Calu3 (cell line): ENCODE measurements around the gene POLDIP3. TPM values are rescaled to one million over a fixed set of nuclear protein-coding genes. Genes with fewer than 3 reads are reported as not detected.

Experiments
- BruUV-seq: library from RNA; stranded (reverse); fragments of 400-500 nt; replicated peaks from 2 replicates; lab custom pipeline; 2021; lab: Mats Ljungman, UMichigan
- CTCF ChIA-PET: fragments of 300-600 bp; sonication (Branson Sonifier 250); formaldehyde crosslinking; loops from one replicate; lab custom pipeline; 2022; ENCODE audit warnings: antibody characterized with exemption; lab: Charles Lee
- DNase-seq: peaks from one replicate; pipeline ENCODE4 v3.0.0; 2022
- H3K27ac Mint-ChIP-seq: one replicate; pipeline ENCODE4 v1.8.0; 2022; ENCODE audit warnings: mixed read lengths; ENCODE audit not compliant: unreplicated experiment
- H3K27me3 Mint-ChIP-seq: one replicate; pipeline ENCODE4 v1.8.0; 2022; ENCODE audit warnings: mixed read lengths; ENCODE audit not compliant: unreplicated experiment
- H3K36me3 Mint-ChIP-seq: one replicate; pipeline ENCODE4 v1.8.0; 2022; ENCODE audit warnings: mild to moderate bottlenecking, moderate library complexity, mixed read lengths; ENCODE audit not compliant: insufficient read depth, unreplicated experiment
- H3K4me1 Mint-ChIP-seq: one replicate; pipeline ENCODE4 v1.8.0; 2022; ENCODE audit warnings: mild to moderate bottlenecking, low read depth, mixed read lengths; ENCODE audit not compliant: unreplicated experiment
- H3K4me3 Mint-ChIP-seq: one replicate; pipeline ENCODE4 v1.8.0; 2022; ENCODE audit warnings: mild to moderate bottlenecking, low read depth, moderate library complexity, mixed read lengths; ENCODE audit not compliant: unreplicated experiment
- H3K9me3 Mint-ChIP-seq: one replicate; pipeline ENCODE4 v1.8.0; 2022; ENCODE audit warnings: low read depth, mixed read lengths; ENCODE audit not compliant: unreplicated experiment
- intact Hi-C: fragments of 100-400 bp; cut with micrococcal nuclease; formaldehyde crosslinking; loops from one replicate; pipeline ENCODE4 v1.10.0; 2022; ENCODE audit not compliant: unreplicated experiment
- total RNA-seq: library from RNA; stranded (reverse); gene quantifications from 2 replicates; pipeline ENCODE4 v1.2.3, GENCODE V29; 2022
- TF ChIP-seq, protein P1 (sequence below): fragments of 200-600 bp; IDR thresholded peaks from one replicate; pipeline ENCODE4 v1.8.0; 2022; ENCODE audit warnings: antibody characterized with exemption; ENCODE audit not compliant: unreplicated experiment

POLDIP3 gene
- total RNA-seq, 1 experiment from 2014 or later = 60.1 TPM

DNA sequence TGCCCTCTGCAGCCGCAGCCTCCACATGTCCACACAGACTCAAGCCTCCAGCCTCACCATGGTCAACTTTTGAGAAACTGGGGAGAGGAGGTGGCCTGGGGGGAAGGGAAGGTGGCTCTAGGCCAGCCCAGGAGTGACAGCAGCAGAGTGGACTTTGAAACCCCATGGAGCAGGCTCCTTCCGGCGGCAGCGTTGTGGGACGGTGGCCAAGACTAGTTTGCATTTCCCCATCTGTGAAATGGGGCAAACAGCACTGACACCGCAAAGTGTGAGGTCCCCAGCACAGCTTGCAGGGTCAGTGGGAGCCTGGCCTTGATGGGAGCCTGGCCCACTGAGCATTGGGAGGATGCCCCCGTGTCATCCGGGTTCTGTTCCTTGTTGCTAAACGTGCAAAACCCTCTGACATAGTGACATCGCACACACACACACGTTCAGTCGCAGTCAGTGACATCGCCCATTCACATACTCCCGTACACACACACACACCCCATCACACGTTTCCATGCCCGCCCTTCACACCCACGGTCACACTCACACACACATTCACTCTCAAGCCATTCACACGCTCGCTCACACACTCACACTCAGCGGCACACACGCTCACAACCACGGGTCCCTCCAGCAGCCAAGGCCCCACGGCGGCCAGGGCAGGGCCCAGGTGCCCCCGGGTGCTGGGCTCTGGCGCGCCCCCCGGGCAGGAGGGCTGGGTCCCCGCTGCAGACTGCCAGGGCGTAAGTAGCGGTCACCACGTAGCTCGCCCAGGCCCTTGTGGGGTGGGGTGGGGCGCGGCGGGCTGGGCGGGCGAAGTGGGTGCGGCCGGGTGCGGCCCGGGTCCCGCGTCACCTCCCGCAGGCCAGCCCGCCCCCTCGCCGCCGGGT lies 33.9 kb upstream of the POLDIP3 start:
- no peaks in the 10 kb centered on the region for H3K9me3 Mint-ChIP-seq
- peaks cover 37% of the 10 kb centered on the region for H3K36me3 Mint-ChIP-seq
- BruUV-seq = TSS peak; percentile 78
- H3K4me1 Mint-ChIP-seq = peaks cover 31% of the 10 kb centered on the region
- peak overlapping the region; percentile 96 for H3K4me3 Mint-ChIP-seq
- intact Hi-C loops = no loop called here
- TF ChIP-seq, protein P1, sequence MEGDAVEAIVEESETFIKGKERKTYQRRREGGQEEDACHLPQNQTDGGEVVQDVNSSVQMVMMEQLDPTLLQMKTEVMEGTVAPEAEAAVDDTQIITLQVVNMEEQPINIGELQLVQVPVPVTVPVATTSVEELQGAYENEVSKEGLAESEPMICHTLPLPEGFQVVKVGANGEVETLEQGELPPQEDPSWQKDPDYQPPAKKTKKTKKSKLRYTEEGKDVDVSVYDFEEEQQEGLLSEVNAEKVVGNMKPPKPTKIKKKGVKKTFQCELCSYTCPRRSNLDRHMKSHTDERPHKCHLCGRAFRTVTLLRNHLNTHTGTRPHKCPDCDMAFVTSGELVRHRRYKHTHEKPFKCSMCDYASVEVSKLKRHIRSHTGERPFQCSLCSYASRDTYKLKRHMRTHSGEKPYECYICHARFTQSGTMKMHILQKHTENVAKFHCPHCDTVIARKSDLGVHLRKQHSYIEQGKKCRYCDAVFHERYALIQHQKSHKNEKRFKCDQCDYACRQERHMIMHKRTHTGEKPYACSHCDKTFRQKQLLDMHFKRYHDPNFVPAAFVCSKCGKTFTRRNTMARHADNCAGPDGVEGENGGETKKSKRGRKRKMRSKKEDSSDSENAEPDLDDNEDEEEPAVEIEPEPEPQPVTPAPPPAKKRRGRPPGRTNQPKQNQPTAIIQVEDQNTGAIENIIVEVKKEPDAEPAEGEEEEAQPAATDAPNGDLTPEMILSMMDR = no peak
- peak overlapping the region; percentile 71 for H3K27ac Mint-ChIP-seq
- H3K27me3 Mint-ChIP-seq = no peaks in the 10 kb centered on the region
- CTCF ChIA-PET = interaction anchor here (0.9 kb wide), 1 partner anchor 12 kb away, joined by 4 read pairs; no protein-coding TSS in a partner anchor
- peak; percentile 48 for DNase-seq

GRCh38 chr22:42648017-42648367 lies 33.3 kb upstream of the POLDIP3 start:
- intact Hi-C loops = no loop called here
- Mint-ChIP-seq H3K4me3 (peak overlapping the region; percentile 96), H3K9me3 (no peaks in the 10 kb centered on the region), H3K27me3 (no peaks in the 10 kb centered on the region), H3K27ac (peak overlapping the region; percentile 71), H3K4me1 (peaks cover 30% of the 10 kb centered on the region), H3K36me3 (peaks cover 38% of the 10 kb centered on the region)
- CTCF ChIA-PET = no interaction called here
- TF ChIP-seq, protein P1 = no peak
- no peak for DNase-seq
- no TSS peak for BruUV-seq

- no TSS peak for BruUV-seq
- no peaks in the 10 kb centered on the region for H3K27me3 Mint-ChIP-seq
- no peak overlapping the region for H3K4me3 Mint-ChIP-seq
These were observed 32.2 kb upstream of the POLDIP3 start for GRCh38 chr22:42646569-42647525.

More at GRCh38 chr22:42646569-42647525, 32.2 kb upstream of the POLDIP3 start:
- CTCF ChIA-PET = interaction anchor here (0.6 kb wide), 1 partner anchor 100 kb away, joined by 5 read pairs; no protein-coding TSS in a partner anchor
- H3K9me3 Mint-ChIP-seq = no peaks in the 10 kb centered on the region
- H3K4me1 Mint-ChIP-seq = peaks cover 30% of the 10 kb centered on the region
- intact Hi-C loops = no loop called here
- H3K36me3 Mint-ChIP-seq = peaks cover 42% of the 10 kb centered on the region
- DNase-seq = no peak
- TF ChIP-seq, protein P1 = no peak
- H3K27ac Mint-ChIP-seq = no peak overlapping the region
